Raji (cell line): Measurements from ENCODE around the gene KCTD16.

Experiments
- POLR2A ChIP-seq: IDR thresholded peaks from 2 replicates; pipeline ENCODE4 v1.6.1; 2011; ENCODE audit warnings: low read depth, low read length, control low read depth; ENCODE audit not compliant: insufficient read depth

Gene KCTD16

DNA sequence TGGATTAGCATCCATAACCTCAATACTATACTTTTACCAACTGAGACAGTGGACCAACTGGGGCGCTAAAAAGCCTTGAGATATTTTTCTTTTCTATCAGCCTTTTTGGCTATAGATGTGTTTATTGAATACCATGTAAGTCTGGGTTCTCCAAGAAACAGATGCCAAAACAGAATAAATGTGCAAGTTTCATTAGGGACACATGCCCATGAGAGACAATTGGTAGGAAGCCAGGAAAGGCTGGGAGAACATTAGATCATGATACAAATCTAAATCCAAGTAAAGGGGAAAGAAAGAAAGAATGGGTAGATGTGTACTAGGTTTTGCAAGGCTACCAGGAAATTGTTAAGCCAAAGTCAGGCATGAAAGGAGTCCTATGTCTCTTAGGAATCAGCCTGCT is 152.5 kb downstream of the KCTD16 start:
- TF ChIP-seq POLR2A, result no peak

DNA sequence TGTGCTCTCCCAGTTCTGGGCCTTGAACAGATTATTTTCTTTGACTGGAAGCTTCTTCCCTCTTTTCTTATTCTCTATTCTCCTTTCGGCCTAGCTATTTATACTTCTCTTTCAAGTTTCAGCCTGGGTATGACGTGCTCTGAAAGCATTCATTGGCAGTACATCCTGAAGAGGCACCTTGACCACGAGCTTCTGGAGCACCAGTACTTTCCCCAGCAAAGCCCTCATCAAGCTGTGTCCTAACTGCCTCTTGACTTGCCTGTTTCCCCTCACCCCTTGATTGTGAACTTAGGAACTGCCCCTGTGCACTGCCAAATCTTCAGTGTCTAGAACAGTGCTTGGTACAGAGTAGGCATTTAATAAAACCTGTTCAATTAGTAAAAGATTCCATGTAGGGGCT is 154.9 kb downstream of the KCTD16 start:
- TF ChIP-seq POLR2A, result no peak

DNA sequence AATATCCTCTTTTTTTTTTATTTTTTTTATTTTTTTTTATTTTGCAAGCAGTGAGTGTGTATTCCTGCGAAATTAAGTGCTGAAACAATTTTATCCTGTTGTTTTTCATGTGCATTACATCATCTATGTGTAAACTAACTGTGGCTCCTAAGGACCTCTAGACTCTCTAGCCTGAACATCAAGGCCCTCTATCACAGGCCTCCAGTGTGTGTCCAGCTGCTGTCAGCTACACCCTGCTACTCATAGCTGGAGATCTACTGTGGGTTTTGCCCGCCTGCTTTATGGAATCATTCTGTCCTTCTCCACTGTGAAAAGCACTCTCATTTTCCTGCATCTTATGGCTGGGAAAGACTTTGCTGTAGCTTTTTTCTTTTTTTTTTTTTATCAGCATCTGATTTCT is 157.8 kb downstream of the KCTD16 start:
- no peak for TF ChIP-seq POLR2A

DNA sequence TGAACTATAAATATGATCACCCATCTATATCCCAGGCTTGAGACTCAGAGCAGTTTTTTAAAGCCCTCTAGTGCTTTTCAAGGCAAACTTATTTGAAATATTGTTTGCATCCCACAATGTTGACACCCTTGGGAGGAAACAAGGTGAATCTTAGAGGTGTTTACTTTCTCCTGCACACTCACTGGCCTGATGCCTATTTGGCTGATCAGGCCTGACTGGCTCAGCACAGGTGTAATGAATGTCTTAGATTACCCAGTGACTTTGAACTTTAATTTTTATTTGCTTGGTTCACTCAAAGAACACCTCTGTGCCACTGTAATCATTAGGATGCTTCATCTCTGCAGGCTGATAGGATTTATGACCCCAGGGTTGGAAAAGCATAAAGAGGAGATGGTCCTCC is 158.3 kb downstream of the KCTD16 start:
- no peak for TF ChIP-seq POLR2A

DNA sequence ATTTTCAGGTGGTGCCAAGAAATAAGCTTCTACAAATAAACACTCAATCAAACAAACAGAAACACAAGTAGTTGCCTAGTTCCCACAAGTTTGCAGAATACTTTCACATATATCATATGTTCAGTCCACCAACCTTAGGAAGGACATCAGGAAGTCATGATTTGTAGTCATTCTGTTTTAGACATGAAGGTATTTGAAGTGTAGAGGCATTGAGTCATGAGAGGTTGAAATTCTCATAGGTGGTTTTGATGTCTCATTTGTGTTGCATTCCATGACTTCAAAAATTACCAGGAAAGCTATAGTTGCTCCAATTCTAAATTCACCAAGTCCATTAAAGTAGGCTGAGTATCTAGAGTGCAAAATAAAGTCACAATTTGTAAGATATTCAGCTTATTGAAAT is 159.0 kb downstream of the KCTD16 start:
- TF ChIP-seq POLR2A, result no peak

DNA sequence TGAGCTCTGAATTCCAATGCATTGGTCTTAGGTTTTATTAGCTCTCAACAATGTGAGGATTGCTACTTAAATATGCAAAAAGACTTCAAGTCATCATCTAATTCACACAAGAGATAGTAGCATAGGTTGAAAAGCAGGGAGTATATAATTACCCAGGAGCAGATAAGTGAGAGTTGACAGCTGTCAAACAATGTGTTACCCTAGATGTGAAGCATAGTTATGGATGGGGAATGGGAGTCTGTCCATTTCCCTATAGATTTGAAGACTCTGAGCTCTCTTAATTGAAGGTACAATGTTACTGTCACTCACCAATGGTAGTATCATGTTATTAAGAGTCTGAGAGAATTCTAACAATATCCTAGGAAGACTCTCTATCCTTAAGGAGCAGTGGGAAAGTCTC is 160.7 kb downstream of the KCTD16 start:
- TF ChIP-seq POLR2A, result no peak

DNA sequence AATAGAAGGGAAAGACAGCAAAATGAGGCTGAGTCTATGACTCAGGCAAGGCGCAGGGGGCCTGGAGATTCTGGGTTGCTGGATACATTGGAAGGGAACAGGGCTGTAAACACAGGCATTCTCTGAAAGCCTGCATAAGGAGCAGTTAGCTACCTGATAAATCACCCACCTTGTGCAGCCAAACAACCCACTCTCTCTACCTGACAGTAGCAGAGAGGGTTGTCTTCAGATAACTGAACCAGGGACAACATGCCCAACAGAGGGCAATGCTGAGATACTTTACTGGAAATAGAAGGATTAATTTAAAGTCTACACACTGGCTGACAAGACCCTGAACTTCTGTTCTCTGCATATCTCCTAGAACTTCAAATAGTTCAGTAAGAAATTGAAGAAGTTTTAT is 161.6 kb downstream of the KCTD16 start:
- no peak for TF ChIP-seq POLR2A

DNA sequence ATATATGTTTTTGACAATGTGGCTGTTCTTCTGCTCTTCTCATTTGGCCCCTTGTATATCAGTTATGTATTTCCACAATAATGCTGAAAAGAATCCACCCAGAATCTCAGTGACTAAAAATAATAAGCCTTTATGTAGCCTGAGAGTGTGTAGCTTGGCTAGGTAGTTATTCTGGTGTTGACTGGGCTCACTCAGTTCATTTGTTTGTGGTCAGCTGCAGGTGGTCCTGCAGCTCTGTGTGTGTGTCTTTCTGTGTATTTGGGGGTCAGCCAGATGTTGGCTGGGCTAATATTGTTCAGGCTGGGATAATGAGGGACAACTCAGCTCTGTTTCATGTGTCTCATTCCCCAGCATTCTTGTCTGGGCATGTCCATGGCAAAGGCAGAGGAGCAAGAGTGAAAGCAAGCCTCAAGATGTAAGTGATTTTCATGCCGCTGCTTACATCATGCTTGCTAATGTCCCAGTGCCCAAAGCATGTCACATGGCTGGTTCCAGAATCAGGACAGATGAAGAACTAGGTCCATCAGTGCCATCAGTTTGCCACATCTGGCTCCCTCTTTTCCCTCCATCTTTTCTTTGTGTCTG is 162.8 kb downstream of the KCTD16 start:
- TF ChIP-seq POLR2A, result no peak

DNA sequence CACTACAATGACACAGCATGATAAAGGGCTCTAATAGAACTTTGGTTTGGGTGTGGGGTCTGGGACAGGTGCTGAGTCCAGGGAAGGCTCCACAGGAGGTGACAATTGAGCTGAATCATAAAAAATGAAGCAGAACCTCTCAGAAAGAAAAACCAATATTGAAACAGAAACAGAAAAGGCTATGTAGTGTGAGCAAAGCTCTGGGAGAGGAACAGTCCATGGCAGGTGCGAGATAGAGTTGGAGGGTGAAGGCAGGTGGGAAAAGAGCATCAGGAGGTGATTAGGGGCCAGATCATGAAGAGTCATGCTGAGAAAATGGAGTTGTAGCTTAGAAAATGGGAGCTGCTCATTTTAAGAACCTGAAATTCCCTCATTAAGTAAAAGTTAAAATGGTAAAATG is 164.9 kb downstream of the KCTD16 start:
- TF ChIP-seq POLR2A, result no peak

DNA sequence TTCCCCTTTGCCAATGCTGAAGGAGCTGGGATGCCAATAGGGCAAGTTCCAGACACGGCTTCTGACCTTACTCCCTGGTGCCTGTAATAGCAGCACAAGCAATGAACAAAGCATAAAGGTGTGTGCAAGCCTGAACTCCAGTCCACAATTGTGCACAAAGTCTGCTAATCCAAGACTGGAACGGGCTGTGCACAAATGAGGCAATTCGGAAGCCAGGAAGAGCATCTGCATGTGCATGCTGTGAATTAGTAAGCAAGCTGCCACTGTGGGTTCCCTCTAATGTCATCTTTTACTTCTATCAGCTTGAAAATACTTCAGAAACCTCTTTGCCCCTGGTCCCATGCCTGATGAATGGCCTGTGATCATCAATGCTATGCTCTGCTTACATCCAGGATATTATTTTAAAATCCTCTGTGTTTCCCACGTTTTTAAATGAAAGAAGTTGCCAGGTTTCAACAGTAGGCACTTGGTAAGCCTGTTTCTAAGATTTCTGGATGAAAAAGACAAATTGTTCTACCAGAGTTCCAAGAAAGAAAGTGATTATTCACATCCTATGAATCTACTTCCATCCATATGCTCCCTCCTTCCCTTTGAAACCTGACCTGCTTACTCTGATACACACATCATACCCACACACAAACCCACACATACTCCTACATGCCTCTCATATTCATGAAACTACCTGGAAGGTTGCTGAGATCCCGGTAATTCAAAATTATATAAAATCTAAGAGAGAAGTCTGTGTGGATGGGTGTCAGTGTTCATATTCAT is 165.7 kb downstream of the KCTD16 start:
- no peak for TF ChIP-seq POLR2A

DNA sequence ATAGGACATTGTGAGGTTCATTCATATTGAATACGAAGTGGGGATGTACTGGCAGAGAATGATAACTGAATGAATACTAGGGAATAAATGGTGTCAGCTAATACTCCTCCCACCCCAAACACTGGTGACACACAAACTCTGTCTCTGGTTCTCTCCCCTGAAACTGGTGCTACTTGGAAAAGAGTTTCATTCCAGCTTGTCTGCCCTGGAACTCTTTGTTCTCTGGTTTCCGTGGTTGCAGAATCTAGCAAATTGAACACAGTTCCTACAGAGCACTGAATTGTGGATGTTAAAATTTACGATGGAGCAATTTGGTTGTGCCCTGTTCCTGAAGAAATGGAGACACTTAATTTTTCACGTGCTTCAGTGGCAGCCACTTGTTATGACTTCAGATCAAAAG is 181.7 kb downstream of the KCTD16 start:
- no peak for TF ChIP-seq POLR2A

DNA sequence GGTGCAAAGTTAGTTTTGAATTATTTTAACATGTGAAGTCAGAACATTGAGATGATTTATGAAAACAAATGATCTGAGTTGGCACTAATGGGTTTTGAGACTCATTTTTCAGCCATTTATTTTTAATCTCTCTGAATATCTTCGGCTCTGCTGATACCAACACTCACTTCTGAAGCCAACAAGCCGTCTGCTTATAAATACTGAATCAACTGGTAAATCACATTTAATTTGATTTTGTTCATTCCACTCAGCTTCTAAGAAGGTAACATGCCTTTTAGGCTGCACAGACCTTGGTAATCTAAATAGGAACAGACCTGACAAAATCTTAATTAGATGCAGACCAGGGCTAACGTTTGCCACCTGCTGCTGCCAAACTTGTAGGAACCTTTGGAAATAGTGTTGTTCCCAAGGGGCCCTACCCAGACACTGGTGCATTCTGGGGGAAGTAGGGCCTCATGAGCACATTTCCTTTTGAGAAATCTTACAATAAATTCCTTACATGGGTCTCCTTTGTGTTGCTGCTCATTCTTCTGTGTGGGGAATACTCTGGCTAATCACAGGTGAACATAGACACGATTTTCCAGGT is 182.2 kb downstream of the KCTD16 start:
- TF ChIP-seq POLR2A, result no peak

DNA sequence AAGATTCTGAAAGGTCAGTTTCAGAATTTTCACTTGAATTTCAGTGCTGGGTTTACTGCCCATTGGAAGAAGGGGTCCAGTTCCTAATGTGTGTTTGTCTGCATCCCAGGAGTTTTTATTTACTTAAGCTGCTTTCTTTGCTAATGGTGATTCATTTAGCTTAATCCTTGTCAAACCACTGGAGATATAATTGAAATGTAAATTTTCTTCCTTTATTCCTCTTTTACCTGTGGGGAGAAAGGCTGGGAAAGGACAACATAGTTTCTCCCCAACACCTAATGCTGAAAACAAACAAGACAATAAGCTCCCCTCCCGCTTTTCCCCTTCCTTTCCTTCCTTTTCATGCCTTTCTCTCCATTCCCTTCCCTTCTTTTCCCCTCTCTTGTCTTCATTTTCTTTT is 185.8 kb downstream of the KCTD16 start:
- no peak for TF ChIP-seq POLR2A

DNA sequence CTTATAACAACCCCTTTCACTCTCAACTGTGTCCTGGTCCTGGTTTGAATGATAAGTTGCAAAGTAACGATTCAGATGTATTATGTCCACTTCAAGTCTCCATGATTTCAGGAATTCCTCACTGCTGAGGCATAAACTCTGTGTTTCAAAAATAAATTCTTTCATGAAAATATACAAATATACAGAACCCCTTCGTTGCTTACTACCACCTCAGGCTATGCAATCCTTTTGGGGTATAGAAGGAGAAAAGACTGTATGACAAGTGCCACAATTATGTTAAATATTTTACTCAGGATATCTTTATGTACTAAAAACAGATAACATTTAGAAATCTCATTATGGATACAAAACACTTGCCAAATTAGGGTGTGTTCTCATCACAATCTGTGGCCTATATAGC is 190.7 kb downstream of the KCTD16 start:
- TF ChIP-seq POLR2A, result no peak

DNA sequence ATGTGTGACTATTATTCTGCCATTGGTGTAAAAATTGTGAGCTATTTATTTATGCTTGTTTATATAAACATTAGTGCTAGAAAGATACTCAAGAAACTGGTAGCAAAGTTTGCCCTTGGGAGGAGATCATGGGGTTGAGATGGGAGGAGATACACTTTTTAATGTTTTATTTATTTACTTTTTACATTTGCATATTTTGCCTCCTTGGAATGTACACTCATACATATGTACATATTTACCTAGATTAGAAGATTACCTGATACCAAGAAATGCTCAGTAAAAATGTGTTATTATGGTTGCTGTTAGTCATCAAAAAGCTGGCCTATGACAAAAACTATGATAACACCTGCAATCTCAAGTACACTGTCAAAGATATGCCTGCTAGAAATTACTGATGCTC is 195.2 kb downstream of the KCTD16 start:
- TF ChIP-seq POLR2A, result no peak

DNA sequence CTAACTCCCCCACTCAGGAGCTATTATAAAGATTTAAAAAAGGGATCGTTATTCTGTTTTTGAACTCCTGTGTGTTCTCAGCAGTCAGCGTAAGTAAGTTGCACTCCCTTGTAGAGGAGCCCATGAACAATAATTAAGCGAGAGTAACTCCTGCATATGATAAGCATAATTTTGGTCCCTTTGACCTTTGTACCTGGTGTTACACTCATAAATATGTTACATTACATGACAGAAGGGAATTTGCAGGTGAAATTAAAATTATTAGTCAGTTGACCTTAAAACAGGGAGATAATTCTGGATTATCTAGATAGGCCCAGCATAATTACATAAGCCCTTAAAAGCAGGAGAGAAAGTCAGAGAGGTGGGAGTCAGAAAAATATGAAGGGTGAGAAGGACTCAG is 197.3 kb downstream of the KCTD16 start:
- no peak for TF ChIP-seq POLR2A
